Right lobe of liver (tissue), 6 donors: ENCODE results near the gene ISX. TPM values are rescaled to one million over a fixed set of nuclear protein-coding genes. Genes with fewer than 3 reads are reported as not detected.

Source experiments
- ATAC-seq, 4 donors: fragments of 200-7000 bp; cut with Tn5 transposase; one replicate each; pipeline ENCODE4 v1.9.1; 2020; ENCODE audit warnings: mild to moderate bottlenecking in 4 of 4, moderate library complexity in 4 of 4
- DNase-seq, 3 donors: peaks; one replicate each; pipeline ENCODE4 v3.0.0-alpha.2; 2020
- H3K27ac ChIP-seq, 3 donors: fragments of 200-600 bp; one replicate each; pipeline ENCODE4 v1.8.0; 2022
- H3K27me3 ChIP-seq, 2 donors: fragments of 200-600 bp; one replicate each; pipeline ENCODE4 v1.8.0; 2022
- H3K36me3 ChIP-seq, 4 donors: fragments of 200-600 bp; sonication (generic) in 1 of 4; one replicate each; pipeline versions ENCODE4 v1.5.1 to v1.8.0; 2017 to 2022; ENCODE audit warnings: control low read depth in 1 of 4
- H3K4me1 ChIP-seq, 4 donors: fragments of 200-600 bp; sonication (generic) in 1 of 4; one replicate each; pipeline versions ENCODE4 v1.5.1 to v1.8.0; 2017 to 2022; ENCODE audit warnings: control low read depth in 1 of 4
- H3K4me3 ChIP-seq, 3 donors: fragments of 200-600 bp; one replicate each; pipeline ENCODE4 v1.8.0; 2022
- H3K9me3 ChIP-seq, 4 donors: fragments of 200-600 bp; sonication (generic) in 1 of 4; one replicate each; pipeline versions ENCODE4 v1.5.1 to v1.8.0; 2017 to 2022; ENCODE audit warnings: control low read depth in 1 of 4
- CTCF ChIP-seq, 4 donors: fragments of 200-600 bp in 3 of 4; fragments of 450-650 bp in 1 of 4; IDR thresholded peaks; one replicate each; pipeline versions ENCODE4 v1.5.1 to v1.8.0; 2016 to 2022; ENCODE audit warnings: antibody characterized with exemption in 4 of 4, mild to moderate bottlenecking in 2 of 4
- POLR2A ChIP-seq: fragments of 450-650 bp; IDR thresholded peaks from one replicate; pipeline ENCODE4 v1.6.1; 2017; ENCODE audit warnings: antibody characterized with exemption, mild to moderate bottlenecking
- WGBS: methylation state at CpG from one replicate; pipeline ENCODE4 v1.1.6; 2018; ENCODE audit warnings: low coverage, low lambda C conversion rate; ENCODE audit not compliant: insufficient coverage; ENCODE audit errors: missing lambda C conversion rate; 5-methylcytosine and 5-hydroxymethylcytosine counted together
- intact Hi-C, 2 donors: fragments of 100-400 bp; cut with DNase I; formaldehyde crosslinking; loops; one replicate each; pipeline versions ENCODE4 v1.11.2 to v1.14.1; 2022
- long read RNA-seq: library from polyadenylated mRNA; unstranded; transcript quantifications from one replicate; pipeline ENCODE4 v2.0.0, GENCODE V29; 2019
- total RNA-seq, 6 experiments: library from RNA; depleted of rRNA in 2 of 6; stranded (reverse); fragments of >200 nt in 2 of 6; fragmentation: NEBNext Ultra II Directional in 3 of 6; extraction: Animal tissue kit (Norgen Biotek cat#: 25700) in 3 of 6; gene quantifications; one replicate each; pipeline versions ENCODE4 v1.1.0 to v1.2.4, GENCODE V29; 2016 to 2023
- donor health status: DM: no; HTN: yes; CAD: no.
- donor health status: DM: no; HTN: no; CAD: no.
- donor health status: DM: no; HTN: no; CAD: no.
- donor health status: DM: no; HTN: yes; CAD: no.
- donor health status: DM: no; HTN: yes; CAD: no.

The ISX gene
- not detected for total RNA-seq
- long read RNA-seq = 0 reads

- no peaks in the 10 kb centered on the region for H3K4me1 ChIP-seq
- DNase-seq (no peak), ATAC-seq (no peak)
- no peaks in the 10 kb centered on the region for H3K27me3 ChIP-seq
- no peak within 1 kb of the TSS for H3K4me3 ChIP-seq
- no peaks in the 10 kb centered on the region for H3K9me3 ChIP-seq
- no peak within 1 kb of the TSS for H3K27ac ChIP-seq
- TF ChIP-seq POLR2A (no peak), CTCF (IDR thresholded peaks at IDR 0.05) (no peak)
- 26% methylated on average over 1 of the region's 1 CpG for WGBS
- no peaks in the 10 kb centered on the region for H3K36me3 ChIP-seq
- intact Hi-C loops = no loop called here
Measured at GRCh38 chr22:35065796-35066218, at the start of gene ISX. Gene ISX (plus strand): TSS chr22:35066158. CDS start chr22:35067088, 930 bp downstream.

DNA sequence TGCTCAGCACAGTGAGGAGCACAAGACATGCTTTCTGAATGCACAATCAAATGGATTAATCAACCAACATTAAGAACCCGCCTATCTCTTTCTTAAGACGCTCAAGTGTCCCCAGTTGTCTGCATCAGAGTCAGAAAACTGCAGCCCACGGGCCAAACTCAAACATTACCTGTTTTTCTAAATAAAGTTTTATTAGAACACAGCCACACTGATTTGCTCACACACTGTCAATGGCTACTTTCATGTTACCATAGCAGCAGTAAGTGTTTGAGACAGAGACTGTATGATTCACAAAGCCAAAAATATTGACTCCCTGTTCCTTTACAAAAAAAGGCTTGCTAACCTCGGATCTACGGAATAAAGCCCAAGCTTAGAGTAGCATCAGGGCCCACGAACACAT is 49.0 kb upstream of the ISX start:
- Histone ChIP-seq H3K4me1 (no peaks in the 10 kb centered on the region), H3K36me3 (no peaks in the 10 kb centered on the region), H3K27me3 (no peaks in the 10 kb centered on the region), H3K27ac (no peak overlapping the region), H3K4me3 (no peak overlapping the region), H3K9me3 (no peaks in the 10 kb centered on the region)
- DNase-seq (no peak), ATAC-seq (no peak)
- WGBS = 65% methylated on average over 6 of the region's 6 CpGs
- TF ChIP-seq POLR2A (no peak), CTCF (IDR thresholded peaks at IDR 0.05) (no peak)
- intact Hi-C loops = no loop called here

GRCh38 chr22:35018995-35019394 is 47.0 kb upstream of the ISX start:
- H3K9me3 ChIP-seq = no peaks in the 10 kb centered on the region
- H3K27ac ChIP-seq = no peak overlapping the region
- intact Hi-C loops = no loop called here
- TF ChIP-seq POLR2A (no peak), CTCF (IDR thresholded peaks at IDR 0.05) (no peak)
- ATAC-seq = no peak
- no peaks in the 10 kb centered on the region for H3K27me3 ChIP-seq
- no peak for DNase-seq
- no peaks in the 10 kb centered on the region for H3K4me1 ChIP-seq
- no peak overlapping the region for H3K4me3 ChIP-seq
- WGBS = 36% methylated on average over 1 of the region's 2 CpGs
- H3K36me3 ChIP-seq = no peaks in the 10 kb centered on the region

- Histone ChIP-seq H3K27ac (no peak overlapping the region), H3K27me3 (no peaks in the 10 kb centered on the region), H3K4me3 (no peak overlapping the region), H3K9me3 (no peaks in the 10 kb centered on the region), H3K36me3 (no peaks in the 10 kb centered on the region), H3K4me1 (no peaks in the 10 kb centered on the region)
- WGBS = no CpG with 5 or more reads among the region's 2 CpGs
- DNase-seq = no peak
- intact Hi-C loops = loop anchor here in 1 of 2 donors (10.0 kb wide), 1 partner anchor 606 kb away; no protein-coding TSS in a partner anchor
- TF ChIP-seq CTCF (IDR thresholded peaks at IDR 0.05) = no peak
- TF ChIP-seq POLR2A = no peak
- ATAC-seq = no peak
Measured at GRCh38 chr22:35020517-35020916, 45.4 kb upstream of the ISX start.

DNA sequence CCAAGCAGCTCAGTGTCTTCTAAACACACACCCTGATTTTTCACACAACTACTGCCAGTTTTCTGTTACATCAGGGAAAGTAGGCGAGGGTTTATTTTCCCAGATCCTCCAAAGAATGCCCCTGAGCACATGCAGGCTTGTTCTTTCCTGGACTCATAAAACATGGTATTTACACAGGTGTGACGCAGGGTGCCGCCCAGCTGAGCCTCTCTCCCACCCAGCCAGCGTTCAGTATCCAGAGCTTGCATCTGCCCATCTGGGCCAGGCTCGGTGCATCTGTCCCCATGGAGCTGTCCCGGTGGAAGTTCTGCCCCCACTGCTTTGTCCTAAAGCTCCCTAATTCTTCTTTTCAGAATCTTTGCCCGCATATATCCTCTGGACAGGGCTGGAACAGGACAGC is 44.8 kb upstream of the ISX start:
- H3K36me3 ChIP-seq = no peaks in the 10 kb centered on the region
- ATAC-seq (no peak), DNase-seq (no peak)
- no peak overlapping the region for H3K27ac ChIP-seq
- 57% methylated on average over 5 of the region's 7 CpGs for WGBS
- H3K4me3 ChIP-seq = no peak overlapping the region
- H3K4me1 ChIP-seq = no peaks in the 10 kb centered on the region
- H3K27me3 ChIP-seq = no peaks in the 10 kb centered on the region
- H3K9me3 ChIP-seq = no peaks in the 10 kb centered on the region
- TF ChIP-seq POLR2A (no peak), CTCF (IDR thresholded peaks at IDR 0.05) (no peak)
- intact Hi-C loops = loop anchor here in 1 of 2 donors (10.0 kb wide), 1 partner anchor 606 kb away; no protein-coding TSS in a partner anchor
